Aorta (tissue), 5 donors: ENCODE results near the gene FAM151A. TPM values are rescaled to one million over a fixed set of nuclear protein-coding genes. Genes with fewer than 3 reads are reported as not detected.

Source experiments
- ATAC-seq: fragments of 200-7000 bp; cut with Tn5 transposase; one replicate; pipeline ENCODE4 v1.9.1; 2022; ENCODE audit warnings: moderate library complexity; ENCODE audit not compliant: low FRiP score
- DNase-seq, 2 donors: peaks; one replicate each; pipeline ENCODE4 v3.0.0-alpha.2; 2020
- H3K27ac ChIP-seq, 2 donors: one replicate each; pipeline ENCODE4 v1.5.1; 2013; ENCODE audit warnings: low read length in 2 of 2, mild to moderate bottlenecking in 2 of 2, moderate library complexity in 2 of 2, control low read depth in 1 of 2, inconsistent platforms in 1 of 2, low read depth in 1 of 2
- H3K27me3 ChIP-seq, 2 donors: one replicate each; pipeline ENCODE4 v1.6.1; 2013; ENCODE audit warnings: control low read depth in 1 of 2, low read length in 1 of 2, mild to moderate bottlenecking in 1 of 2, moderate library complexity in 1 of 2; ENCODE audit not compliant: insufficient read depth in 2 of 2, control insufficient read depth in 1 of 2
- H3K36me3 ChIP-seq, 2 donors: one replicate each; pipeline ENCODE4 v1.6.1; 2013; ENCODE audit warnings: control low read depth in 1 of 2, low read length in 1 of 2, mild to moderate bottlenecking in 1 of 2; ENCODE audit not compliant: insufficient read depth in 2 of 2, control insufficient read depth in 1 of 2
- H3K4me1 ChIP-seq, 2 donors: one replicate each; pipeline ENCODE4 v1.6.1; 2013; ENCODE audit warnings: low read length in 2 of 2, control low read depth in 1 of 2, mild to moderate bottlenecking in 1 of 2, moderate library complexity in 1 of 2; ENCODE audit not compliant: insufficient read depth in 2 of 2, control insufficient read depth in 1 of 2
- H3K4me3 ChIP-seq, 2 donors: one replicate each; pipeline ENCODE4 v1.5.1; 2013; ENCODE audit warnings: low read length in 2 of 2, control low read depth in 1 of 2, mild to moderate bottlenecking in 1 of 2
- H3K9me3 ChIP-seq: one replicate; pipeline ENCODE4 v1.6.1; 2013; ENCODE audit warnings: mild to moderate bottlenecking, low read length; ENCODE audit not compliant: control insufficient read depth
- WGBS, 2 donors: extraction: QIAGEN DNeasy Blood & Tissue Kit; methylation state at CpG; one replicate each; pipeline ENCODE4 v1.1.7; 2013; 5-methylcytosine and 5-hydroxymethylcytosine counted together
- intact Hi-C, 2 donors: fragments of 100-400 bp; cut with DNase I; formaldehyde crosslinking; loops; one replicate each; pipeline versions ENCODE4 v1.14.2 to v1.15.0; 2022
- long read RNA-seq, 2 donors: library from polyadenylated mRNA; unstranded; transcript quantifications; one replicate each; pipeline ENCODE4 v2.0.0, GENCODE V29; 2020 to 2021
- polyA plus RNA-seq, 2 donors: library from polyadenylated mRNA; stranded (reverse); fragments of 200-250 nt; gene quantifications; one replicate each; pipeline ENCODE4 v1.2.3, GENCODE V29; 2013
- total RNA-seq, 2 donors: library from RNA; stranded (reverse); fragmentation: NEBNext Ultra II Directional; extraction: Animal tissue kit (Norgen Biotek cat#: 25700); gene quantifications; one replicate each; pipeline ENCODE4 v1.2.1, GENCODE V29; 2021
- donor health status: healthy with polysubstance abuse.
- donor health status: Bipolar disorder and iron deficiency.
- donor health status: DM: no; HTN: no; CAD: no.
- donor health status: DM: no; HTN: no; CAD: no.
- donor health status: DM: yes; HTN: yes; CAD: no.

FAM151A gene
- not detected for total RNA-seq
- under 1 TPM in 1 of 2 donors, not detected in 1; 0.08 TPM for polyA plus RNA-seq
- long read RNA-seq, donor 1 = 0 reads
- long read RNA-seq, donor 2 = 0 reads

DNA sequence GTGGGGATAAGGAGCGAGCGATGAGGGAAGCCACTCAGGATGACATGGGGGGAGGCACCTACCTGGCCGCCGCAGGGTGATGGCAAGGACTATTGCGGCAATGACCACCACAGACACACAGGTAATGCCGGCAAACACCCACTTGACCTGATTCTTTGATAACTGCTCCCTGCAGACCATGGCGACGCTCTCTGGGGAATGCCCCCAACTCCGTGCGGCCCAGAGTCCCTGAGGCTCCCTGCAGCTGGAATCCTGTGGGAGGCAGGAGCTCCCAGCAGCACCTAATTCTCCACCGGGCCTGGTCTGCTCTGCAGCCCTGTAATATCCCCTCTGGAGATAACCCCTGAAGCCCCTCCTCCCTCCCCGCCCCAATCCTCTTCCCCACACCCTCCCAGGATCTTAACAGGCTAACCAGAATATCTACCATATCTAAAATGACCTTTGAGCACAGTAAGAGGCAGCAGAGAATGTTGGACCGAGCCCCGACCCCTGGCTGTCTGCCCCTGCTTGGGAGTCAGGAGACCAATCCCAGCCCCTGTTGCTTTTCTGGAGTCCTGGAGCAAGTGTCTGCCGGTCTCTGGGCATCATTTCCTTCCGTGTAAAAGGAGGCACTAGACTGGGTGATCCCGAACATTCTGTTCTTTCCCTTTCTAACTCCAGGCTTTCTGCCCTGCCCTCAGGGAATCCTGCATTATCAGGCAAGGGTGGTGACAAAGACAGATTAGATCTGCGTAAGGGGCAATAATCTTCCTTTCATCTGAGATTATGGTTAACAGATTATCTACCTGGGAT lies at the start of gene FAM151A:
FAM151A (minus strand) TSS at position 310 of the 792 bp plus-strand sequence; CDS start at position 180, 130 bp downstream.
- intact Hi-C loops = no loop called here
- ATAC-seq = no peak
- WGBS, 2 donors = 67 to 73% methylated on average over 18 of the region's 18 CpGs
- H3K36me3 ChIP-seq = no peaks in the 10 kb centered on the region
- no peak within 1 kb of the TSS for H3K27ac ChIP-seq
- DNase-seq = peak; percentile 20 to 70
- no peaks in the 10 kb centered on the region for H3K27me3 ChIP-seq
- H3K4me3 ChIP-seq = no peak within 1 kb of the TSS
- H3K9me3 ChIP-seq = no peaks in the 10 kb centered on the region
- no peaks in the 10 kb centered on the region for H3K4me1 ChIP-seq

DNA sequence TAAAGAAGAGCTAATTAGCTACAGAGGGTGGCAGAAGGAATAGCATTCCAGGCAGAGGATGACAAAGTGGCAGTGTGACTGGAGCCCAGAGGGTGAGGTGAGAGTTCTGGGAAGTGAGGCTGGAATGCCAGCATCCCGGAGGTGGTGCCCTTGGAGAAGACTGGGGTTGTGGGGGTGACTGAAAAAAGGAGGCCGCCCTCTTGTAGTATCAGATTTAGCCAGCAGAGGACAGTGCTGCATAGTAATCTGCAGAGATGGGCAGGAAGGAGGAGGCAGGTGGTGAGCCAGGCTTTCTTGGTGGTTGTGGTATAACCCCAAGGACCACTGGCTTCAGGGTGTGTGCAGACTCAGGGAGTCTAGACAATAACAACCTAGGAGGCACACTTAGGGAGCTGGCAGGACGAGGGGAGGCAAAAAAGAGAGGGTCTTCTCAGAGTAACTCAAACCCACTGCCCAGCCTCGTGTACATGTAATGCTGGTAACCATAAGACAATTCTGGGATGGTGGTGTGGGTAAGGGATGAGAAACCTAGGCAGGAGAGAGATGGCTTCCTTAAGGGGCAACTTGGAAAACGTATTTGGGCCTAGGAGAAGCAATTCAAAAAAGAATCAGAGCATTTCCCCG lies 48.8 kb upstream of the FAM151A start:
- intact Hi-C loops = no loop called here
- Histone ChIP-seq H3K27ac (no peak overlapping the region), H3K27me3 (no peaks in the 10 kb centered on the region), H3K4me1 (no peaks in the 10 kb centered on the region), H3K9me3 (no peaks in the 10 kb centered on the region), H3K36me3 (no peaks in the 10 kb centered on the region), H3K4me3 (no peak overlapping the region)
- WGBS, 2 donors = 64 to 65% methylated on average over 6 of the region's 6 CpGs
- ATAC-seq = peak; percentile 44
- DNase-seq = no peak

DNA sequence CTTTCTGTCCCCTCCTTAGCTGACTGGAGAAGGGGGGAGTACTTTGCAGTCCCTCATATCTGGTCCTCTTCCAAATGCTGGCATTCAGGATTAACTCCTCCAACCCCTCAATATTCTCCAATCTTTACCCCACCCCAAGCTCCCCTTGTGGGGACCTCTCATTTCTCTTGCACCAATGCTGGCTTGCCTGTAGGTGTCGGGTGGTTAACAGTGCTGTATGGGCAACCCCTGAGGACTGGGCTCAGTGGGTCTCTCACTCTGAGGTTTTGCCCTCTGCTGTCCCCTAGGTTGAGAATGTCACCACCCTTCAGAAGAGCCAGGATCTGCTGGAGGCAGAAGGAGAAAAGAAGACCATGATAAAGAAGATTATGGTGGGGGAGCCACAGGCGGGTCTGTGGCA lies 45.2 kb upstream of the FAM151A start:
- no peaks in the 10 kb centered on the region for H3K9me3 ChIP-seq
- DNase-seq (no peak), ATAC-seq (no peak)
- WGBS, 2 donors = 82 to 84% methylated on average over 2 of the region's 2 CpGs
- H3K4me3 ChIP-seq = no peak overlapping the region
- no peaks in the 10 kb centered on the region for H3K27me3 ChIP-seq
- intact Hi-C loops = no loop called here
- no peaks in the 10 kb centered on the region for H3K4me1 ChIP-seq
- H3K36me3 ChIP-seq = no peaks in the 10 kb centered on the region
- no peak overlapping the region for H3K27ac ChIP-seq

DNA sequence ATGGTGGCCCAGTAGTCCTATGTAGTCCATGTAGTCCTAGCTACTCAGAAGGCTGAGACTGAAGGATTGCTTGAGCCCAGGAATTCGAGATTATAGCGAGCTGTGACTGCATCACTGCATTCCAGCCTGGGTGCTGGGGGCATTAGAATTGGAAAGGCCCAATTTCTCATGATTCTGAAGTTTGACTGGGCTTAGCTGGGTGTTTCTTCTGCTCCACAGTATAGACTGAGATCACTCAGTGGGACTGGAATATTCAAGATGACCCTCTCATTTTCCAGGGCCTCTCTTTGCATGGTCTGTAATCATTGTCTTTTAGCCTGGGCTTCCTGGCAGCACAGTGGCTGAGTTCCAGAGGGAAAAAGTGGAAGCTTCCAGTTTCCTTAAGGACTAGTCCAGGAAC lies 44.5 kb upstream of the FAM151A start:
- DNase-seq (no peak), ATAC-seq (no peak)
- intact Hi-C loops = no loop called here
- WGBS, 2 donors = 82 to 86% methylated on average over 2 of the region's 2 CpGs
- Histone ChIP-seq H3K4me3 (no peak overlapping the region), H3K4me1 (no peaks in the 10 kb centered on the region), H3K9me3 (no peaks in the 10 kb centered on the region), H3K27me3 (no peaks in the 10 kb centered on the region), H3K27ac (no peak overlapping the region), H3K36me3 (no peaks in the 10 kb centered on the region)

DNA sequence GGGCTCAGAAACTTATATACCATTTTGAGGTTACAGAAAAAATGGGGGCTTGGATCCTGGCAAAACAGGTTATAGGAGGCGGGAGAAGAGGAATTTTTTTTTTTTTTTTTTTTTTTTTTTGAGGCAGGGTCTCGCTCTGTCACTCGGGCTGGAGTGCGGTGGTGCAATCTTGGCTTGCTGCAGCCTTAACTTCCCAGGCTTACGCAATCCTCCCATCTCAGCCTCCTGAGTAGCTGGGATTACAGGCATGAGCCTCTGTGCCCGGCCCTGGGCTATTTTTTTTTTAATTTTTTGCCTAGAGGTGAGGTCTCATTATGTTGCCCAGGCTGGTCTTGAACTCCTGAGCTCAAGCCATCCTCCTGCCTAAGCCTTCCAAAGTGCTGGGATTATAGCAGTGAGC lies 43.0 kb upstream of the FAM151A start:
- intact Hi-C loops = no loop called here
- Histone ChIP-seq H3K4me3 (no peak overlapping the region), H3K27me3 (no peaks in the 10 kb centered on the region), H3K9me3 (no peaks in the 10 kb centered on the region), H3K4me1 (no peaks in the 10 kb centered on the region), H3K36me3 (no peaks in the 10 kb centered on the region), H3K27ac (no peak overlapping the region)
- WGBS, 2 donors = 84 to 91% methylated on average over 6 of the region's 6 CpGs
- no peak for DNase-seq
- no peak for ATAC-seq

DNA sequence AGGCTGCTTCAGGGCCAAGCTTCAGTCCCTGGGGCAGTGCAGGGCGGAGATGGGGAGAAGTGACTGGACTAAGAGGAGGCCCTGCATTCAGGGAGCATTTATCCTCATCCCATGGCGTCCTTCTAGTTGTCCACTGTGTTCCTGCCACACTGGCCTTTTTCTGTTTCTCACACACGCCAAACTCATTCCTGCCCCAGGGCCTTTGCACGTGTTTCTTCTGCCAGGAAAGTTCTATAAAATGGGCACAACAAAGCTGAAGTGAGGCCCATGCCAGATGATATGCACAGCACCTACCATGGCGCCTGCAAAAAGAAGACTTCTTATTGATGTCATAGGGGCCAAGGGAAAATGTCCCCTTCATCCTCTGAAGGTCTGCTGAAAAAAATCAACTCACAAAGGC lies 42.5 kb upstream of the FAM151A start:
- 95 to 99% methylated on average over 5 of the region's 5 CpGs for whole genome bisulfite sequencing, 2 donors
- DNase-seq = no peak

DNA sequence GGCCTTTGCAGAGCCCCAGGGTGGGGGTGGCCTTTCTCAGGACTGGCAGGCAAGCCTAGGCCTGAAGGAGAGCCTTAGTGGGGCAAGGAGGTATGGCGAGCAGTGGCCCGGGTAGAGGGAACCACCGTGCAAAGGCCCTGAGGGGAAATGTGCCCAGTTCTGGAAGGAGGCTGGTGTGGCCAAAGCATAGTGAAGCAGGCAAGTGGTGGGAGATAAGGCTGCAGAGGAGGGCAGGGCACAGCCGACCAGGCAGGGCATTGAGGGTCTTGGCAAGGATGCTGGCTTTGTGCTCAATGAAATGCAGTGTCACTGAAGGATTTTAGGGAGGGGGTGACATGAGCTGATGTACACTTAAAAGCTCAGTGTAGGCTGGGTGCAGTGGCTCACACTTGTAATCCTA lies 41.0 kb upstream of the FAM151A start:
- no peak for ATAC-seq
- DNase-seq = no peak
- Histone ChIP-seq H3K36me3 (no peaks in the 10 kb centered on the region), H3K27ac (no peak overlapping the region), H3K27me3 (no peaks in the 10 kb centered on the region), H3K4me3 (no peak overlapping the region), H3K4me1 (no peaks in the 10 kb centered on the region), H3K9me3 (no peaks in the 10 kb centered on the region)
- 85 to 95% methylated on average over 4 of the region's 4 CpGs for WGBS, 2 donors
- intact Hi-C loops = no loop called here

More for the DNA sequence above, 42.5 kb upstream of the FAM151A start:
- intact Hi-C loops = no loop called here
- H3K4me1 ChIP-seq = no peaks in the 10 kb centered on the region
- no peaks in the 10 kb centered on the region for H3K36me3 ChIP-seq
- no peak overlapping the region for H3K27ac ChIP-seq
- H3K9me3 ChIP-seq = no peaks in the 10 kb centered on the region
- no peak overlapping the region for H3K4me3 ChIP-seq
- H3K27me3 ChIP-seq = no peaks in the 10 kb centered on the region
- ATAC-seq = no peak

DNA sequence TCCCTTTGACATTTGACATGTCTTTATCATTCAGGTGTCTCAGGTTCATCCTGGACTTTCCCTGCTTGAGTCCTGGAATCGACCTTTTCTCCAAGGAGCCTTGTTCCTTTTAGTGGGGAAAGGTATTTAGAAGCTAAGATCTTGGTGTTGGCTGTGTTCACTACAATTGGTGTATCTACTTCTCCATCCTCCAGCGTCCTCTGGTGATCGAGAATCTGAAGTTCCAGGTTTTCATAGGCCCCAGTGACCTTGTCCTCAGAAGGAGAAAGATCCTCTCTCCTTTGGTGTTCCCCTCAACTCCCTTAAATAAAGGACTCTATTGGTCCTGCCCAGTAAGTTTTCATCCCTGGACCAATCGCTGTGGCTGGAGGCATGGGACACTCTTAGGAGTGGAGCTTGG lies 40.4 kb upstream of the FAM151A start:
- Histone ChIP-seq H3K4me3 (no peak overlapping the region), H3K27me3 (no peaks in the 10 kb centered on the region), H3K27ac (no peak overlapping the region), H3K36me3 (no peaks in the 10 kb centered on the region), H3K4me1 (no peaks in the 10 kb centered on the region), H3K9me3 (no peaks in the 10 kb centered on the region)
- no peak for DNase-seq
- 87 to 91% methylated on average over 4 of the region's 4 CpGs for WGBS, 2 donors
- ATAC-seq = no peak
- intact Hi-C loops = no loop called here
